SK-N-SH (cell line): ENCODE measurements around the gene ITPRIPL2. TPM values are rescaled to one million over a fixed set of nuclear protein-coding genes. Genes with fewer than 3 reads are reported as not detected.

ENCODE experiments used
- CTCF ChIA-PET: fragments of 300-600, 350-600 bp; formaldehyde crosslinking; extraction: SDS; loops from one replicate; lab custom pipeline; 2021; lab: Yijun Ruan, JAX
- POLR2A ChIA-PET: fragments of 350-600 bp; sonication (Branson Sonifier 250); formaldehyde crosslinking; extraction: SDS; loops from one replicate; lab custom pipeline; 2020; ENCODE audit warnings: antibody characterized with exemption, inconsistent platforms; lab: Yijun Ruan, JAX
- DNase-seq: peaks from one replicate; pipeline ENCODE4 v3.0.0; 2012
- H2AFZ ChIP-seq: fragments of 200-600 bp; sonication (generic); 2 replicates; pipeline ENCODE4 v1.8.1; 2016; ENCODE audit warnings: antibody characterized with exemption, mild to moderate bottlenecking, low read depth
- H3F3A ChIP-seq: fragments of 200-600 bp; sonication (generic); replicated peaks from 2 replicates; pipeline ENCODE3; 2016; ENCODE audit warnings: antibody characterized with exemption, mild to moderate bottlenecking; ENCODE audit not compliant: insufficient read depth
- H3K27ac ChIP-seq, 2 experiments: fragments of 200-500 bp in 1 of 2; fragments of 200-600 bp in 1 of 2; sonication (Bioruptor generic) in 1 of 2; sonication (generic), shearing (Covaris generic) in 1 of 2; 2 replicates each; pipeline versions ENCODE4 v1.5.1 to v1.6.1; 2014 to 2016; ENCODE audit warnings: low read depth in 2 of 2, inconsistent platforms in 1 of 2, low read length in 1 of 2, mild to moderate bottlenecking in 1 of 2, mixed read lengths in 1 of 2
- H3K27me3 ChIP-seq: fragments of 200-600 bp; sonication (generic), shearing (Covaris generic); 2 replicates; pipeline ENCODE4 v1.6.1; 2016; ENCODE audit warnings: mixed run types; ENCODE audit not compliant: insufficient read depth
- H3K36me3 ChIP-seq, 2 experiments: fragments of 200-500 bp in 1 of 2; fragments of 200-600 bp in 1 of 2; sonication (Bioruptor generic) in 1 of 2; sonication (generic) in 1 of 2; replicated peaks in 1 of 2; 2 replicates each; pipeline versions ENCODE3 to v1.5.1; 2014 to 2016; ENCODE audit warnings: low read length in 1 of 2, mild to moderate bottlenecking in 1 of 2; ENCODE audit not compliant: insufficient read depth in 2 of 2, control insufficient read depth in 1 of 2
- H3K4me1 ChIP-seq, 2 experiments: fragments of 200-500 bp in 1 of 2; fragments of 200-600 bp in 1 of 2; sonication (Bioruptor generic) in 1 of 2; sonication (generic), shearing (Covaris generic) in 1 of 2; 2 replicates each; pipeline versions ENCODE4 v1.5.1 to v1.6.1; 2014 to 2016; ENCODE audit warnings: low read depth in 1 of 2, low read length in 1 of 2, mixed run types in 1 of 2; ENCODE audit not compliant: insufficient read depth in 2 of 2, control insufficient read depth in 1 of 2
- H3K4me2 ChIP-seq: fragments of 200-600 bp; sonication (generic), shearing (Covaris generic); 2 replicates; pipeline ENCODE4 v1.6.1; 2017; ENCODE audit warnings: mixed run types
- H3K4me3 ChIP-seq, 2 experiments: fragments of 200-500 bp in 1 of 2; fragments of 200-600 bp in 1 of 2; sonication (Bioruptor generic) in 1 of 2; sonication (generic), shearing (Covaris generic) in 1 of 2; 2 replicates each; pipeline versions ENCODE4 v1.5.1 to v1.8.1; 2014 to 2016; ENCODE audit warnings: low read depth in 2 of 2, inconsistent platforms in 1 of 2, low read length in 1 of 2, mild to moderate bottlenecking in 1 of 2, mixed read lengths in 1 of 2, moderate library complexity in 1 of 2
- H3K79me2 ChIP-seq: fragments of 200-600 bp; sonication (generic); 2 replicates; pipeline ENCODE4 v1.8.1; 2017; ENCODE audit warnings: mild to moderate bottlenecking; ENCODE audit not compliant: insufficient read depth
- H3K9ac ChIP-seq: fragments of 200-600 bp; sonication (generic); 2 replicates; pipeline ENCODE4 v1.6.1; 2017; ENCODE audit warnings: mixed run types
- H3K9me2 ChIP-seq: fragments of 200-600 bp; sonication (generic); 2 replicates; pipeline ENCODE4 v1.6.1; 2017; ENCODE audit warnings: mixed run types
- H3K9me3 ChIP-seq: fragments of 200-600 bp; sonication (generic); 2 replicates; pipeline ENCODE4 v1.6.1; 2017; ENCODE audit warnings: mixed run types, mild to moderate bottlenecking, moderate library complexity
- H4K20me1 ChIP-seq: fragments of 200-600 bp; sonication (generic); 2 replicates; pipeline ENCODE4 v1.6.1; 2017; ENCODE audit warnings: mild to moderate bottlenecking, mixed run types; ENCODE audit not compliant: insufficient read depth
- CHD2 ChIP-seq: fragments of 150-350 bp; IDR thresholded peaks from 2 replicates; pipeline ENCODE4 v1.6.1; 2018; ENCODE audit warnings: low read length; ENCODE audit not compliant: partially characterized antibody
- EP300 ChIP-seq, 2 experiments: IDR thresholded peaks; 2 replicates each; pipeline versions ENCODE4 v1.4.0 to v1.6.1; 2012; ENCODE audit warnings: borderline replicate concordance in 1 of 2, low read depth in 1 of 2, low read length in 1 of 2
- EZH2phosphoT487 ChIP-seq: fragments of 200-600 bp; sonication (generic); IDR thresholded peaks from 2 replicates; pipeline ENCODE4 v1.6.1; 2017; ENCODE audit warnings: low read depth, mixed run types, mild to moderate bottlenecking, antibody characterized with exemption, moderate library complexity, borderline replicate concordance
- FOXM1 ChIP-seq: IDR thresholded peaks from 2 replicates; pipeline ENCODE4 v1.4.0; 2012; ENCODE audit warnings: low read depth, mild to moderate bottlenecking
- IRF3 ChIP-seq: fragments of 150-350 bp; IDR thresholded peaks from 2 replicates; pipeline ENCODE4 v1.6.1; 2016; ENCODE audit warnings: mild to moderate bottlenecking, low read depth, low read length
- JUND ChIP-seq: IDR thresholded peaks from 2 replicates; pipeline ENCODE4 v1.4.0; 2012
- MAX ChIP-seq: IDR thresholded peaks from 2 replicates; pipeline ENCODE4 v1.4.0; 2012; ENCODE audit warnings: low read depth
- NFIC ChIP-seq: IDR thresholded peaks from 2 replicates; pipeline ENCODE4 v1.4.0; 2012; ENCODE audit warnings: borderline replicate concordance
- SIN3A ChIP-seq: IDR thresholded peaks from 2 replicates; pipeline ENCODE4 v1.6.1; 2012; ENCODE audit warnings: low read depth, mild to moderate bottlenecking, low read length, moderate library complexity, borderline replicate concordance
- TCF12 ChIP-seq: IDR thresholded peaks from 2 replicates; pipeline ENCODE4 v1.4.0; 2012
- TEAD4 ChIP-seq: IDR thresholded peaks from 2 replicates; pipeline ENCODE4 v1.4.0; 2012; ENCODE audit warnings: mild to moderate bottlenecking, borderline replicate concordance; ENCODE audit not compliant: insufficient read depth
- YY1 ChIP-seq: IDR thresholded peaks from 2 replicates; pipeline ENCODE4 v1.4.0; 2012; ENCODE audit warnings: low read depth, mild to moderate bottlenecking
- WGBS: methylation state at CpG from one replicate; pipeline ENCODE4 v1.1.6; 2017; ENCODE audit warnings: low lambda C conversion rate; 5-methylcytosine and 5-hydroxymethylcytosine counted together
- polyA plus RNA-seq, 3 experiments: library from polyadenylated mRNA; depleted of rRNA; stranded (reverse); fragments of >200 nt; gene quantifications; 2 replicates each; pipeline ENCODE4 v1.2.3, GENCODE V29; 2012
- TF ChIP-seq, protein P1 (sequence below): IDR thresholded peaks from 2 replicates; pipeline ENCODE4 v1.4.0; 2012; ENCODE audit warnings: low read depth, borderline replicate concordance
- TF ChIP-seq, protein P2 (sequence below): IDR thresholded peaks from 2 replicates; pipeline ENCODE4; 2012

Gene ITPRIPL2
- polyA plus RNA-seq, 1 of the 3 experiments (the other 2 are of a cell fraction): 4.3 TPM

- TF ChIP-seq SIN3A: no peak
- no peak for TF ChIP-seq TEAD4
- no peak for TF ChIP-seq IRF3
- TF ChIP-seq YY1: no peak
- TF ChIP-seq, protein P1, sequence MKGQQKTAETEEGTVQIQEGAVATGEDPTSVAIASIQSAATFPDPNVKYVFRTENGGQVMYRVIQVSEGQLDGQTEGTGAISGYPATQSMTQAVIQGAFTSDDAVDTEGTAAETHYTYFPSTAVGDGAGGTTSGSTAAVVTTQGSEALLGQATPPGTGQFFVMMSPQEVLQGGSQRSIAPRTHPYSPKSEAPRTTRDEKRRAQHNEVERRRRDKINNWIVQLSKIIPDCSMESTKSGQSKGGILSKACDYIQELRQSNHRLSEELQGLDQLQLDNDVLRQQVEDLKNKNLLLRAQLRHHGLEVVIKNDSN: no peak
Measured at GRCh38 chr16:19109288-19109664, 4.5 kb upstream of the ITPRIPL2 start (continued).

GRCh38 chr16:19110537-19111360 is 3.0 kb upstream of the ITPRIPL2 start:
- Histone ChIP-seq H3K9me3 (no peaks in the 10 kb centered on the region), H3F3A (peaks cover 4% of the 10 kb centered on the region), H3K27ac (no peak overlapping the region), H3K27me3 (no peaks in the 10 kb centered on the region), H4K20me1 (0 out of 2 replicates have a peak, but pooled peaks cover 2% of the 10 kb centered on the region), H3K9me2 (no peaks in the 10 kb centered on the region), H3K79me2 (peaks cover 29% of the 10 kb centered on the region), H3K4me1 (peaks cover 13 to 14% of the 10 kb centered on the region in 2 experiments; a peak in 2 of 4 replicates), H3K4me3 (no peak overlapping the region), H2AFZ (no peak overlapping the region), H3K4me2 (no peak overlapping the region), H3K36me3 (peaks cover 0 to under 1% of the 10 kb centered on the region in 2 experiments), H3K9ac (no peak overlapping the region)
- 90% methylated on average over 4 of the region's 4 CpGs for WGBS
- ChIA-PET POLR2A (no interaction called here), CTCF (interaction anchor here (0.9 to 7.7 kb wide), 2 partner anchors 25 to 52 kb away, joined by 3 to 35 read pairs; no protein-coding TSS in a partner anchor)
- TF ChIP-seq, protein P2, sequence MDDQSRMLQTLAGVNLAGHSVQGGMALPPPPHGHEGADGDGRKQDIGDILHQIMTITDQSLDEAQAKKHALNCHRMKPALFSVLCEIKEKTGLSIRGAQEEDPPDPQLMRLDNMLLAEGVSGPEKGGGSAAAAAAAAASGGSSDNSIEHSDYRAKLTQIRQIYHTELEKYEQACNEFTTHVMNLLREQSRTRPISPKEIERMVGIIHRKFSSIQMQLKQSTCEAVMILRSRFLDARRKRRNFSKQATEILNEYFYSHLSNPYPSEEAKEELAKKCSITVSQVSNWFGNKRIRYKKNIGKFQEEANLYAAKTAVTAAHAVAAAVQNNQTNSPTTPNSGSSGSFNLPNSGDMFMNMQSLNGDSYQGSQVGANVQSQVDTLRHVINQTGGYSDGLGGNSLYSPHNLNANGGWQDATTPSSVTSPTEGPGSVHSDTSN: no peak
- DNase-seq: no peak

- TF ChIP-seq, protein P1: no peak
- TF ChIP-seq EP300 (IDR thresholded peaks at IDR 0.05; ENCODE audit: borderline replicate concordance in 1 of 2, low read depth in 1 of 2, low read length in 1 of 2) (no peak), CHD2 (no peak), FOXM1 (no peak), JUND (no peak), SIN3A (no peak), NFIC (no peak), YY1 (no peak), MAX (no peak), TCF12 (no peak), EZH2phosphoT487 (no peak)
- TF ChIP-seq, all 33 proteins: peak for 0
- no peak overlapping the region for H3K9ac ChIP-seq
- POLR2A ChIA-PET: interaction anchor here (0.6 to 0.8 kb wide), 2 partner anchors 11 to 25 kb away, joined by 3 to 5 read pairs; no protein-coding TSS in a partner anchor
- 94% methylated on average over 2 of the region's 2 CpGs for WGBS
- H3K4me2 ChIP-seq: no peak overlapping the region
- no peak for DNase-seq
- H3K27ac ChIP-seq: no peak overlapping the region
- no peak overlapping the region for H3K4me3 ChIP-seq
- no peaks in the 10 kb centered on the region for H3K9me3 ChIP-seq
- H3K4me1 ChIP-seq: peaks cover 13 to 23% of the 10 kb centered on the region in 2 experiments; a peak in 2 of 4 replicates
- H3K79me2 ChIP-seq: peaks cover 42% of the 10 kb centered on the region
- CTCF ChIA-PET: interaction anchor here (4.0 kb wide), 1 partner anchor 26 kb away, joined by 28 read pairs; no protein-coding TSS in a partner anchor
- H3K36me3 ChIP-seq: peaks cover 5 to 8% of the 10 kb centered on the region in 2 experiments
- 0 out of 2 replicates have a peak, but pooled peaks cover 5% of the 10 kb centered on the region for H4K20me1 ChIP-seq
- H3F3A ChIP-seq: peaks cover 11% of the 10 kb centered on the region
- H3K27me3 ChIP-seq: no peaks in the 10 kb centered on the region
- H3K9me2 ChIP-seq: no peaks in the 10 kb centered on the region
- H2AFZ ChIP-seq: no peak overlapping the region
Measured at GRCh38 chr16:19112099-19112407, 1.7 kb upstream of the ITPRIPL2 start.
